ENCODE measurements around the gene C6orf89.

- TF ChIP-seq, protein P1, sequence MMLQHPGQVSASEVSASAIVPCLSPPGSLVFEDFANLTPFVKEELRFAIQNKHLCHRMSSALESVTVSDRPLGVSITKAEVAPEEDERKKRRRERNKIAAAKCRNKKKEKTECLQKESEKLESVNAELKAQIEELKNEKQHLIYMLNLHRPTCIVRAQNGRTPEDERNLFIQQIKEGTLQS (IDR thresholded peaks at IDR 0.05; ENCODE audit: insufficient read depth, low read depth, low read length): no peak
- TF ChIP-seq PHF8 (conservative IDR thresholded peaks at IDR 0.05; ENCODE audit: low read depth, low read length) (no peak), RNF2 (IDR thresholded peaks at IDR 0.05; ENCODE audit: borderline replicate concordance, low read depth, low read length, missing control alignments, poor library complexity, severe bottlenecking) (no peak), POU5F1 (IDR thresholded peaks at IDR 0.05; ENCODE audit: low read depth, low read length) (no peak)
- TF ChIP-seq, protein P2, sequence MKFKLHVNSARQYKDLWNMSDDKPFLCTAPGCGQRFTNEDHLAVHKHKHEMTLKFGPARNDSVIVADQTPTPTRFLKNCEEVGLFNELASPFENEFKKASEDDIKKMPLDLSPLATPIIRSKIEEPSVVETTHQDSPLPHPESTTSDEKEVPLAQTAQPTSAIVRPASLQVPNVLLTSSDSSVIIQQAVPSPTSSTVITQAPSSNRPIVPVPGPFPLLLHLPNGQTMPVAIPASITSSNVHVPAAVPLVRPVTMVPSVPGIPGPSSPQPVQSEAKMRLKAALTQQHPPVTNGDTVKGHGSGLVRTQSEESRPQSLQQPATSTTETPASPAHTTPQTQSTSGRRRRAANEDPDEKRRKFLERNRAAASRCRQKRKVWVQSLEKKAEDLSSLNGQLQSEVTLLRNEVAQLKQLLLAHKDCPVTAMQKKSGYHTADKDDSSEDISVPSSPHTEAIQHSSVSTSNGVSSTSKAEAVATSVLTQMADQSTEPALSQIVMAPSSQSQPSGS (IDR thresholded peaks at IDR 0.05; ENCODE audit: low read length): no peak
- TF ChIP-seq, protein P3, sequence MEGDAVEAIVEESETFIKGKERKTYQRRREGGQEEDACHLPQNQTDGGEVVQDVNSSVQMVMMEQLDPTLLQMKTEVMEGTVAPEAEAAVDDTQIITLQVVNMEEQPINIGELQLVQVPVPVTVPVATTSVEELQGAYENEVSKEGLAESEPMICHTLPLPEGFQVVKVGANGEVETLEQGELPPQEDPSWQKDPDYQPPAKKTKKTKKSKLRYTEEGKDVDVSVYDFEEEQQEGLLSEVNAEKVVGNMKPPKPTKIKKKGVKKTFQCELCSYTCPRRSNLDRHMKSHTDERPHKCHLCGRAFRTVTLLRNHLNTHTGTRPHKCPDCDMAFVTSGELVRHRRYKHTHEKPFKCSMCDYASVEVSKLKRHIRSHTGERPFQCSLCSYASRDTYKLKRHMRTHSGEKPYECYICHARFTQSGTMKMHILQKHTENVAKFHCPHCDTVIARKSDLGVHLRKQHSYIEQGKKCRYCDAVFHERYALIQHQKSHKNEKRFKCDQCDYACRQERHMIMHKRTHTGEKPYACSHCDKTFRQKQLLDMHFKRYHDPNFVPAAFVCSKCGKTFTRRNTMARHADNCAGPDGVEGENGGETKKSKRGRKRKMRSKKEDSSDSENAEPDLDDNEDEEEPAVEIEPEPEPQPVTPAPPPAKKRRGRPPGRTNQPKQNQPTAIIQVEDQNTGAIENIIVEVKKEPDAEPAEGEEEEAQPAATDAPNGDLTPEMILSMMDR (IDR thresholded peaks at IDR 0.05; ENCODE audit: control extremely low read depth in 1 of 3, insufficient read depth in 1 of 3, low read depth in 1 of 3, low read length in 3 of 3): no peak
These were observed 68.1 kb downstream of the C6orf89 start for GRCh38 chr6:36953931-36954261.
